Measurements from ENCODE around the gene DPH3.

The DPH3 gene

GRCh38 chr3:16255326-16255725, 9.4 kb downstream of the DPH3 start:
- peaks cover 11% of the 10 kb centered on the region for H3K4me1 Mint-ChIP-seq
- H3K4me3 Mint-ChIP-seq: no peak overlapping the region
- H3K27ac Mint-ChIP-seq: no peak overlapping the region
- H3K27me3 Mint-ChIP-seq: no peaks in the 10 kb centered on the region
- DNase-seq (no peak), ATAC-seq (no peak)
- H3K9me3 Mint-ChIP-seq: no peaks in the 10 kb centered on the region
- peaks cover 9% of the 10 kb centered on the region for H3K36me3 Mint-ChIP-seq (ENCODE audit: low read depth)

DNA sequence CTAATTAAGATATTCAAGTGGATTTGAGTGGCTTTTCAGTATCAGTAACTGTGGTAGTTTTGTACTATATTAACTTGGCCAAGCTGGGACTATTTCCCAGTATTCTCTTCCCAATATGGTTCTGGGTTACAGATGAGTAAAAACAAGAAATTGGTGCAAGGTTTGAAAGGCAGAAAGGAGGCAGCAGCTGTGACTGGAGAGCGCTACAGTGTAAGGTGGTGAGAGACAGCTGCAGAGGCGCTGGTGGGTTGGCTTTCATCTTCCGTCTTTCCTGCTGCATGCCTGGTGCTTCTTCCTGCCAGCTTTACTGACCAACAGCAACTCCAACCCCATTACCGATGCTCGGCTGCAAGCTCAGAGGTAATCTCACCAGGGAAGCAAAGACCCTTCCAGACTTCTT, 9.8 kb downstream of the DPH3 start:
- Mint-ChIP-seq H3K27ac (no peak overlapping the region), H3K36me3 (ENCODE audit: low read depth) (peaks cover 7% of the 10 kb centered on the region), H3K27me3 (no peaks in the 10 kb centered on the region), H3K9me3 (no peaks in the 10 kb centered on the region), H3K4me3 (no peak overlapping the region), H3K4me1 (peaks cover 11% of the 10 kb centered on the region)
- ATAC-seq: peak; percentile 73
- DNase-seq: no peak

GRCh38 chr3:16253601-16254000, 11.1 kb downstream of the DPH3 start:
- Mint-ChIP-seq H3K4me1 (peaks cover 11% of the 10 kb centered on the region), H3K27ac (no peak overlapping the region), H3K9me3 (no peaks in the 10 kb centered on the region), H3K36me3 (ENCODE audit: low read depth) (peaks cover under 1% of the 10 kb centered on the region), H3K4me3 (no peak overlapping the region), H3K27me3 (no peaks in the 10 kb centered on the region)
- DNase-seq (no peak), ATAC-seq (no peak)

GRCh38 chr3:16252988-16253387, 11.8 kb downstream of the DPH3 start:
- Mint-ChIP-seq H3K4me1 (peaks cover 11% of the 10 kb centered on the region), H3K9me3 (no peaks in the 10 kb centered on the region), H3K36me3 (ENCODE audit: low read depth) (no peaks in the 10 kb centered on the region), H3K27me3 (no peaks in the 10 kb centered on the region), H3K27ac (no peak overlapping the region), H3K4me3 (no peak overlapping the region)
- no peak for DNase-seq
- no peak for ATAC-seq

DNA sequence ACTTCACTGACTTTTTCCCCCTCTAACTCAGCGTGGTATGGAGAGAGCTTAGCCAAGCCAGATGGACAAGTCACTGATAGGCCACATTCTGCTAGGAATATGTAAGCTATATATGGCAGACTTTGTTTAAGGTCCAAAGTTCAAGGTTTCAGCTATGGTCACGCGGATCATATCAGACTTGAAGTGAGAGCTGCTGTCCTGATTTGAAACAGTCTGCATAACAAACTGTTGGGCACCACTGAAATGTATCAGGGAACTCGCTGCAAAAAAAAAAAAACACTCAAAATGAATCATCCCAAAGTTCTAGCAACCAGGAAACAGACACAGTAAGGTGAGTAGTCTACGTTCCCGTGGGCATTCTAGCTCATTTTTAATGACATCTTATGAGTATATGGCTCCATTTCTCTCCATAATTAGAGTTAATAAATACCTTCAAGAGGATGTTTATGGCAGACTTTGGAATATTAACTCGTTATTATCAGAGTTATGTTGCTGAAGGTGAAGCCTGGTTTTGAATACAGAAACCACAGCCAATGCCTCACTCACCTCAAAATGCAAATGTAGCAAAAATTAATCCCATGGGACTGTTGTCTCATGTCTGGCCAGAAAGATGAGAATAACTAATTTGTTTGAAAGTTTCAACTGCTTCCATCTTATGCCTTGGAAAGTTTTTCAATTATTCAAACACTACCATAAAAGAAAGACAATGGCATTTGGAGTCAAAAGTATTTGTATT, 12.3 kb downstream of the DPH3 start:
- ATAC-seq: no peak
- Mint-ChIP-seq H3K27me3 (no peaks in the 10 kb centered on the region), H3K4me3 (no peak overlapping the region), H3K36me3 (ENCODE audit: low read depth) (no peaks in the 10 kb centered on the region), H3K4me1 (peaks cover 13% of the 10 kb centered on the region), H3K9me3 (no peaks in the 10 kb centered on the region), H3K27ac (no peak overlapping the region)
- DNase-seq: no peak

DNA sequence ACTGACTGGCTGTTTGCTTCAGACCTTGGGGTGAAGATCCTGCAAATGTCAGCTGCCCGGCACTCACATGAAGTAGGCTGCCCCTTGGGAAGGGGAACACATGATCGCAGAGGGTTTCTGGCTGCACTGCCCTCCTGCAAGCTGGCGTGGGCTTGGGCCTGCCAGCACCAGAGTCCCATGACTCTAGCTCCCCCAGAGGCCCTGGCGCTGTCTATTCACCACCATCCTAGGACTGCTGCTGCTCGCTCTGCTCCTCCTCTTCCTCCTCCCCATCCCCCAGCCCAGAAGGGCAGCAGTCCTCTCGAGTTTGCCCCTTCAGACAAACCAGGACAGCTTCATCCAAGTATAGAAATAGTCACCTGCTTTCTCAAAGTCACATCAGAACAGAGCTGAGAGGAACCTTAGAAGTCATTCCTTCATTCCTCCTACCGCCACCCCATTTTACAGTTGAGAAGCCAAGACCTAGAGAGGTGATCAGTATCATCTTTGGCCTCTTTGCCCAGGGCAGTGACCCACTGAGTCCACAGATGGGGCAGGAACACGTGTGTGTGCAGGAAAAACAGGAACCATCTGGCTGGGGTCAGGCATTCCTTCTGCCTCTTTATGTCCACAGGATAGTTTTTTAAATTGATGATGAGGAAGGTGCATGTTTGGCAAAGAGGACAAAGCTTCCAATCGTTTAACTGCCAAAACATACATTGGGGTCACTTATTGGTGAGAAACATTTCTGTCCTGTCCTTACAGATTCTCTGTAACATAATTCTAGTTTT, 13.2 kb downstream of the DPH3 start:
- peaks cover 13% of the 10 kb centered on the region for H3K4me1 Mint-ChIP-seq
- no peak overlapping the region for H3K27ac Mint-ChIP-seq
- ATAC-seq (no peak), DNase-seq (no peak)
- H3K9me3 Mint-ChIP-seq: no peaks in the 10 kb centered on the region
- H3K27me3 Mint-ChIP-seq: no peaks in the 10 kb centered on the region
- no peak overlapping the region for H3K4me3 Mint-ChIP-seq
- no peaks in the 10 kb centered on the region for H3K36me3 Mint-ChIP-seq (ENCODE audit: low read depth)

- Mint-ChIP-seq H3K36me3 (ENCODE audit: low read depth) (no peaks in the 10 kb centered on the region), H3K27me3 (no peaks in the 10 kb centered on the region), H3K9me3 (no peaks in the 10 kb centered on the region), H3K4me1 (peaks cover 7% of the 10 kb centered on the region), H3K27ac (no peak overlapping the region), H3K4me3 (no peak overlapping the region)
- DNase-seq (no peak), ATAC-seq (no peak)
Observed at GRCh38 chr3:16249886-16250285, 14.9 kb downstream of the DPH3 start.

- no peaks in the 10 kb centered on the region for H3K36me3 Mint-ChIP-seq (ENCODE audit: low read depth)
- H3K27me3 Mint-ChIP-seq: no peaks in the 10 kb centered on the region
- H3K4me1 Mint-ChIP-seq: peaks cover 3% of the 10 kb centered on the region
- peak; percentile 29 for DNase-seq
- H3K4me3 Mint-ChIP-seq: no peak overlapping the region
- no peaks in the 10 kb centered on the region for H3K9me3 Mint-ChIP-seq
- H3K27ac Mint-ChIP-seq: no peak overlapping the region
- ATAC-seq: no peak
Observed at GRCh38 chr3:16249336-16249735, 15.4 kb downstream of the DPH3 start.

DNA sequence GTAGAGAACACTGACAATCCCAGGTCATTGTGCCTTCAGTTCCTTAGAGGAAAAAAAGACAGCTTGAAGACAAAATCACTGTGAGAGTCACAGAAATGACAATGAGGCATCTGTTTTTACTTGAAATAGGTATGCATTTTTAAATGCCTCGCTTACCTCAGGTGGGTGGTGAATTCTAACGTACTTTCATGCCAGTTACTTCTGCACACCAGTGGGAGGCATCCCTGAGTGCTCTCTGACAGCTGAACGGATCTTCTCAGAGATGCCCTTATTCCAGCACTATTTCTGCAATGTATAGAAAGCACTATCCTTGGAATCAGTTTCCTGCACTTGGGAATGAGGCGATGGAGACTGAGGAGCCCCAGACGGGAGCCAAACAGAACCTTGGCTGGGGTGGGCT, 16.2 kb downstream of the DPH3 start:
- no peak overlapping the region for H3K4me3 Mint-ChIP-seq
- ATAC-seq: no peak
- H3K36me3 Mint-ChIP-seq (ENCODE audit: low read depth): no peaks in the 10 kb centered on the region
- no peak overlapping the region for H3K27ac Mint-ChIP-seq
- no peaks in the 10 kb centered on the region for H3K9me3 Mint-ChIP-seq
- H3K27me3 Mint-ChIP-seq: no peaks in the 10 kb centered on the region
- no peak for DNase-seq
- H3K4me1 Mint-ChIP-seq: peaks cover 3% of the 10 kb centered on the region

DNA sequence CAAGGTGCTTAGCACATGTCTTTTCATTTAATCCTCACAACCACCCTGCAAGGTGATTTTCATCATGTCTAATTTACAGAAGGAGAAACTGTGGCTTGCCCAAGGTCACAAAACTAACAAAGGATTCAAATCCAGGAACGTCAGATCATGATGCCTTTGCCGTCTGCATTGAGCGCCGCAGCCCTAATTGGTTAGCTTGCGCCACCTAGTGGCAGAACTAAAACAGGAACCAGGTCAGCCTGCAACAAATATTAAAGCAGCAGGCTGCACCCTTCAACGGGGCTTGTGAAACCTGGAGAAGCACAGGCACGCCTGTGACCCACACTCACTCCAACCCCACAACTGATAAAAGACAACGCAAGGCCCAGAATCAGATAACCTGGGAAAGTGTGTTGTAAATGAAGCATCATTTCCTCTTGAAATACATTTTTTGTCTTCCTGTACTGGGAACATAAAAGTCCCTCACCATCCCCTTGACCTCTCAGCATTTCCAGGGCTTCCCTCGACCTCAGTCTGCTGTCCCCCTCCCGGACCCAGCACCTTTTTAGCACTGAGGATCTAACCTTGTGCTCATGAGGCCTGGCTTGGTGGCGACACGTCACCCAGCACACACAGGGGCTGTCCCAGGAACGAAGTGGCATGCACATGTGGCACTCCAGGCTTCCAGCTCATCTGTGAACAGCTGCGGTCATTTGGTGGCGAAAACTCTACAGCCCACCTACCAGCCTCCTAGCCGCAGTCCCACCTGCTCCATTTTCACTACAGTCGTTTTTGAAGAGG, 17.3 kb downstream of the DPH3 start:
- peaks cover 2% of the 10 kb centered on the region for H3K4me1 Mint-ChIP-seq
- no peaks in the 10 kb centered on the region for H3K36me3 Mint-ChIP-seq (ENCODE audit: low read depth)
- no peak overlapping the region for H3K27ac Mint-ChIP-seq
- ATAC-seq (peak; percentile 67), DNase-seq (peak; percentile 77)
- H3K27me3 Mint-ChIP-seq: no peaks in the 10 kb centered on the region
- no peaks in the 10 kb centered on the region for H3K9me3 Mint-ChIP-seq
- no peak overlapping the region for H3K4me3 Mint-ChIP-seq

DNA sequence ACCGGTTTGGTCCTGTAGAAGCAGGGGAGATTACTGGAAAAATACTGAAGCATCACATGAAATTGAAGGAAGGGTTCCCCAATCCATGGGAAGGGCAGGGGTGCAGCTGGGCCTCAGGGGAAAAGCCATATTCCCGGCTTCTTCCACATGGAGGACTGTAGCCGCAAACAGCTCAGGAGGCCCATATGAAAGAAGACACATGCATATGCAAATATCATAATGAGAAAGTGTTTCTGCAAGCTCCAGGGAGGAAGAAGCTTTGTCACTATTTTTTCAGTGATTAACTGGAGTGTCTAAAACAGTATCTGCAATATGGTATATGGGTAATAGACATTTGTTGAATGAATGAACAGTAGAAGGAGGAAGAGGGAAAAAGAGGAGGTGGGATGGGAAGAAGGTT, 19.1 kb downstream of the DPH3 start:
- DNase-seq (no peak), ATAC-seq (no peak)
- Mint-ChIP-seq H3K4me1 (peaks cover 4% of the 10 kb centered on the region), H3K9me3 (no peaks in the 10 kb centered on the region), H3K27ac (no peak overlapping the region), H3K27me3 (no peaks in the 10 kb centered on the region), H3K4me3 (no peak overlapping the region), H3K36me3 (ENCODE audit: low read depth) (no peaks in the 10 kb centered on the region)

GRCh38 chr3:16243706-16244490, 20.8 kb downstream of the DPH3 start:
- Mint-ChIP-seq H3K27ac (no peak overlapping the region), H3K4me1 (peaks cover 6% of the 10 kb centered on the region), H3K4me3 (no peak overlapping the region), H3K27me3 (no peaks in the 10 kb centered on the region), H3K9me3 (no peaks in the 10 kb centered on the region), H3K36me3 (ENCODE audit: low read depth) (no peaks in the 10 kb centered on the region)
- ATAC-seq (no peak), DNase-seq (no peak)

- Mint-ChIP-seq H3K4me3 (no peak overlapping the region), H3K9me3 (no peaks in the 10 kb centered on the region), H3K36me3 (ENCODE audit: low read depth) (no peaks in the 10 kb centered on the region), H3K27ac (no peak overlapping the region), H3K4me1 (peaks cover 4% of the 10 kb centered on the region), H3K27me3 (no peaks in the 10 kb centered on the region)
- DNase-seq (no peak), ATAC-seq (no peak)
Observed at GRCh38 chr3:16242177-16242576, 22.6 kb downstream of the DPH3 start.

GRCh38 chr3:16241225-16241624, 23.5 kb downstream of the DPH3 start:
- Mint-ChIP-seq H3K27ac (no peak overlapping the region), H3K4me1 (peaks cover 4% of the 10 kb centered on the region), H3K27me3 (no peaks in the 10 kb centered on the region), H3K9me3 (no peaks in the 10 kb centered on the region), H3K36me3 (ENCODE audit: low read depth) (no peaks in the 10 kb centered on the region), H3K4me3 (no peak overlapping the region)
- no peak for ATAC-seq
- no peak for DNase-seq

Measured in activated naive CD8-positive, alpha-beta T cell treated with anti-CD3 and anti-CD28 coated beads, Interleukin-2, amount 50 U/mL, for 24 hours (primary cell).